Activated T-cell treated with anti-CD3 and anti-CD28 coated beads, Interleukin-2, amount 50 U/mL, for 4 hours (primary cell): Measurements from ENCODE around the gene ANKRD44. TPM values are rescaled to one million over a fixed set of nuclear protein-coding genes. Genes with fewer than 3 reads are reported as not detected.
A peak's percentile ranks its signal among the peaks of the same experiment; 100 is the strongest.

Experiments used
- ATAC-seq, 2 donors: fragments of 200-7000 bp; cut with Tn5 transposase; one replicate each; pipeline ENCODE4 v1.10.0; 2021
- DNase-seq: peaks from one replicate; pipeline ENCODE4 v3.0.0-alpha.2; 2020
- H3K27me3 Mint-ChIP-seq: one replicate; pipeline ENCODE4 v1.8.0; 2021; ENCODE audit warnings: low read depth, mixed read lengths
- H3K36me3 Mint-ChIP-seq: one replicate; pipeline ENCODE4 v1.8.0; 2022; ENCODE audit warnings: mixed read lengths; ENCODE audit not compliant: insufficient read depth
- H3K4me1 Mint-ChIP-seq: one replicate; pipeline ENCODE4 v1.8.0; 2021; ENCODE audit warnings: low read depth, mixed read lengths
- H3K4me3 Mint-ChIP-seq: one replicate; pipeline ENCODE4 v1.8.0; 2021; ENCODE audit warnings: mild to moderate bottlenecking, moderate library complexity, mixed read lengths
- H3K9me3 Mint-ChIP-seq: one replicate; pipeline ENCODE4 v1.8.0; 2021; ENCODE audit warnings: mixed read lengths
- total RNA-seq, 3 donors: library from RNA; stranded (reverse); gene quantifications; one replicate each; pipeline ENCODE4 v1.2.1, GENCODE V29; 2021

The ANKRD44 gene
- total RNA-seq, 3 donors from 2014 or later = 75.0 to 91.5 (median 78.3) TPM

- DNase-seq (no peak), ATAC-seq (no peak)
- peaks cover 6% of the 10 kb centered on the region for H3K9me3 Mint-ChIP-seq
- H3K4me3 Mint-ChIP-seq = no peak overlapping the region
- H3K27me3 Mint-ChIP-seq = no peaks in the 10 kb centered on the region
- peaks cover 3% of the 10 kb centered on the region for H3K36me3 Mint-ChIP-seq
- H3K4me1 Mint-ChIP-seq = peaks cover 3% of the 10 kb centered on the region
Observed at GRCh38 chr2:196980001-196980400, 330.6 kb downstream of the ANKRD44 start.

GRCh38 chr2:196977507-196977906, 333.1 kb downstream of the ANKRD44 start:
- Mint-ChIP-seq H3K36me3 (peaks cover 2% of the 10 kb centered on the region), H3K9me3 (peaks cover 6% of the 10 kb centered on the region), H3K27me3 (no peaks in the 10 kb centered on the region), H3K4me1 (peaks cover 3% of the 10 kb centered on the region), H3K4me3 (no peak overlapping the region)
- ATAC-seq (no peak), DNase-seq (no peak)

GRCh38 chr2:196974970-196975369, 335.6 kb downstream of the ANKRD44 start:
- no peaks in the 10 kb centered on the region for H3K36me3 Mint-ChIP-seq
- ATAC-seq (no peak), DNase-seq (no peak)
- no peaks in the 10 kb centered on the region for H3K27me3 Mint-ChIP-seq
- no peaks in the 10 kb centered on the region for H3K4me1 Mint-ChIP-seq
- H3K4me3 Mint-ChIP-seq = no peak overlapping the region
- peaks cover 6% of the 10 kb centered on the region for H3K9me3 Mint-ChIP-seq

GRCh38 chr2:196971574-196972279, 338.9 kb downstream of the ANKRD44 start:
- H3K4me3 Mint-ChIP-seq = no peak overlapping the region
- no peaks in the 10 kb centered on the region for H3K4me1 Mint-ChIP-seq
- no peak for DNase-seq
- peaks cover 3% of the 10 kb centered on the region for H3K9me3 Mint-ChIP-seq
- H3K36me3 Mint-ChIP-seq = peaks cover 5% of the 10 kb centered on the region
- peak; percentile 60 to 82 for ATAC-seq
- H3K27me3 Mint-ChIP-seq = no peaks in the 10 kb centered on the region

GRCh38 chr2:196970099-196970498, 340.5 kb downstream of the ANKRD44 start:
- peaks cover 5% of the 10 kb centered on the region for H3K36me3 Mint-ChIP-seq
- no peak overlapping the region for H3K4me3 Mint-ChIP-seq
- no peaks in the 10 kb centered on the region for H3K4me1 Mint-ChIP-seq
- no peaks in the 10 kb centered on the region for H3K27me3 Mint-ChIP-seq
- DNase-seq (no peak), ATAC-seq (no peak)
- peaks cover 3% of the 10 kb centered on the region for H3K9me3 Mint-ChIP-seq

GRCh38 chr2:196968516-196968915, 342.1 kb downstream of the ANKRD44 start:
- H3K4me3 Mint-ChIP-seq = no peak overlapping the region
- no peaks in the 10 kb centered on the region for H3K4me1 Mint-ChIP-seq
- H3K27me3 Mint-ChIP-seq = no peaks in the 10 kb centered on the region
- no peak for DNase-seq
- no peak for ATAC-seq
- H3K36me3 Mint-ChIP-seq = peaks cover 5% of the 10 kb centered on the region
- peaks cover 3% of the 10 kb centered on the region for H3K9me3 Mint-ChIP-seq

- Mint-ChIP-seq H3K4me3 (no peak overlapping the region), H3K36me3 (peaks cover 5% of the 10 kb centered on the region), H3K27me3 (no peaks in the 10 kb centered on the region), H3K4me1 (peaks cover 5% of the 10 kb centered on the region), H3K9me3 (peaks cover 3% of the 10 kb centered on the region)
- no peak for DNase-seq
- ATAC-seq = no peak
Observed at GRCh38 chr2:196967775-196968174, 342.8 kb downstream of the ANKRD44 start.

- ATAC-seq (no peak), DNase-seq (no peak)
- no peaks in the 10 kb centered on the region for H3K27me3 Mint-ChIP-seq
- no peak overlapping the region for H3K4me3 Mint-ChIP-seq
- peaks cover 10% of the 10 kb centered on the region for H3K4me1 Mint-ChIP-seq
- peaks cover 8% of the 10 kb centered on the region for H3K36me3 Mint-ChIP-seq
- H3K9me3 Mint-ChIP-seq = peaks cover 3% of the 10 kb centered on the region
Observed at GRCh38 chr2:196967116-196967515, 343.5 kb downstream of the ANKRD44 start.

- Mint-ChIP-seq H3K27me3 (no peaks in the 10 kb centered on the region), H3K4me1 (peaks cover 18% of the 10 kb centered on the region), H3K36me3 (peaks cover 8% of the 10 kb centered on the region), H3K4me3 (no peak overlapping the region), H3K9me3 (peaks cover 3% of the 10 kb centered on the region)
- no peak for ATAC-seq
- DNase-seq = no peak
Observed at GRCh38 chr2:196966061-196966460, 344.5 kb downstream of the ANKRD44 start.

- ATAC-seq (no peak), DNase-seq (no peak)
- Mint-ChIP-seq H3K4me1 (peaks cover 18% of the 10 kb centered on the region), H3K27me3 (no peaks in the 10 kb centered on the region), H3K36me3 (peaks cover 8% of the 10 kb centered on the region), H3K9me3 (peaks cover 3% of the 10 kb centered on the region), H3K4me3 (no peak overlapping the region)
Observed at GRCh38 chr2:196965651-196966050, 344.9 kb downstream of the ANKRD44 start.

GRCh38 chr2:196963961-196964360, 346.6 kb downstream of the ANKRD44 start:
- no peak overlapping the region for H3K4me3 Mint-ChIP-seq
- H3K27me3 Mint-ChIP-seq = no peaks in the 10 kb centered on the region
- H3K9me3 Mint-ChIP-seq = peaks cover 3% of the 10 kb centered on the region
- peaks cover 18% of the 10 kb centered on the region for H3K4me1 Mint-ChIP-seq
- peaks cover 8% of the 10 kb centered on the region for H3K36me3 Mint-ChIP-seq
- no peak for ATAC-seq
- no peak for DNase-seq

- Mint-ChIP-seq H3K4me1 (peaks cover 18% of the 10 kb centered on the region), H3K36me3 (peaks cover 5% of the 10 kb centered on the region), H3K27me3 (no peaks in the 10 kb centered on the region), H3K4me3 (no peak overlapping the region), H3K9me3 (peaks cover 3% of the 10 kb centered on the region)
- ATAC-seq (peak; percentile 56 to 67), DNase-seq (no peak)
Observed at GRCh38 chr2:196963043-196963442, 347.5 kb downstream of the ANKRD44 start.

- peak; percentile 48 to 59 for ATAC-seq
- Mint-ChIP-seq H3K4me3 (no peak overlapping the region), H3K36me3 (peaks cover 3% of the 10 kb centered on the region)
Observed at GRCh38 chr2:196962325-196962724, 348.3 kb downstream of the ANKRD44 start.

GRCh38 chr2:196961889-196962288, 348.7 kb downstream of the ANKRD44 start:
- H3K36me3 Mint-ChIP-seq = peaks cover 3% of the 10 kb centered on the region
- H3K4me3 Mint-ChIP-seq = no peak overlapping the region
- ATAC-seq (peak; percentile 80 to 84), DNase-seq (no peak)
- no peaks in the 10 kb centered on the region for H3K9me3 Mint-ChIP-seq
- peaks cover 18% of the 10 kb centered on the region for H3K4me1 Mint-ChIP-seq
- H3K27me3 Mint-ChIP-seq = no peaks in the 10 kb centered on the region

More at GRCh38 chr2:196962325-196962724, 348.3 kb downstream of the ANKRD44 start:
- no peaks in the 10 kb centered on the region for H3K27me3 Mint-ChIP-seq
- H3K4me1 Mint-ChIP-seq = peaks cover 18% of the 10 kb centered on the region
- no peaks in the 10 kb centered on the region for H3K9me3 Mint-ChIP-seq
- no peak for DNase-seq

- Mint-ChIP-seq H3K4me1 (peaks cover 18% of the 10 kb centered on the region), H3K27me3 (no peaks in the 10 kb centered on the region), H3K36me3 (peaks cover 3% of the 10 kb centered on the region), H3K4me3 (no peak overlapping the region), H3K9me3 (no peaks in the 10 kb centered on the region)
- no peak for ATAC-seq
- DNase-seq = no peak
Observed at GRCh38 chr2:196959734-196960338, 350.7 kb downstream of the ANKRD44 start.
